ENCODE results near the gene SH3RF3. TPM values are rescaled to one million over a fixed set of nuclear protein-coding genes. Genes with fewer than 3 reads are reported as not detected.

SH3RF3 gene
- total RNA-seq, 1 donor from 2014 or later = 0.28 TPM

DNA sequence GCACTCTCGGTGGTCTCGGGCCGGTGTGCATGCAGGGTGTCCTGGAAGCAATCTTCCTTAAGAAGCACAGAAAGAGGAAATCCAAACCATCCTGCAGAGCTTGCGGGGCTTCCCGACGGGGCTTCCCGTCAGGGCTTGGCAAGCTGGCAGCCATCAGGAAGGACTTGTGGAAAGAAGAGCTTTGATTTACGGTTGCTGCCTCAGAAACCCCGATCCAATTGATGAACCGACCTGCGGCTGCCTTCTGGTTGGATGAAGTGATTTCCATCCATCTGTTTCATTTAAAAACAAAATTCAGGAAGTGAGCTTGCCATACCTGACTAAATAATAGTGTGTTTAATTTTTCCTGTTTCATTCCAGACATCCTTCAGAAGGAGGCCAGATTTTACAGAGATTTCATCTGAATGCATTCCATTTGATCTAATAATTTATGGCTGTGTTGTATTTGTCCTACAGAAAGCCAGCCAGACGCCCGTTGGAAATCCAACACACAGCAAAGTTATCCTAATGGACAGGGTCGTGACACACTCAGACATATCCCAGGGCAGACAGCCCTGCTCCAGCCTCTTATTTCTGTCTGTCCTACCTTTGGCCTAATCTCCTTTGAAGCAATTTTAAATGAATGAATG, 343.4 kb downstream of the SH3RF3 start:
- TF ChIP-seq EZH2phosphoT487 (IDR thresholded peaks at IDR 0.05) (no peak), EZH2 (IDR thresholded peaks at IDR 0.05) (no peak)
- TF ChIP-seq, protein P1, sequence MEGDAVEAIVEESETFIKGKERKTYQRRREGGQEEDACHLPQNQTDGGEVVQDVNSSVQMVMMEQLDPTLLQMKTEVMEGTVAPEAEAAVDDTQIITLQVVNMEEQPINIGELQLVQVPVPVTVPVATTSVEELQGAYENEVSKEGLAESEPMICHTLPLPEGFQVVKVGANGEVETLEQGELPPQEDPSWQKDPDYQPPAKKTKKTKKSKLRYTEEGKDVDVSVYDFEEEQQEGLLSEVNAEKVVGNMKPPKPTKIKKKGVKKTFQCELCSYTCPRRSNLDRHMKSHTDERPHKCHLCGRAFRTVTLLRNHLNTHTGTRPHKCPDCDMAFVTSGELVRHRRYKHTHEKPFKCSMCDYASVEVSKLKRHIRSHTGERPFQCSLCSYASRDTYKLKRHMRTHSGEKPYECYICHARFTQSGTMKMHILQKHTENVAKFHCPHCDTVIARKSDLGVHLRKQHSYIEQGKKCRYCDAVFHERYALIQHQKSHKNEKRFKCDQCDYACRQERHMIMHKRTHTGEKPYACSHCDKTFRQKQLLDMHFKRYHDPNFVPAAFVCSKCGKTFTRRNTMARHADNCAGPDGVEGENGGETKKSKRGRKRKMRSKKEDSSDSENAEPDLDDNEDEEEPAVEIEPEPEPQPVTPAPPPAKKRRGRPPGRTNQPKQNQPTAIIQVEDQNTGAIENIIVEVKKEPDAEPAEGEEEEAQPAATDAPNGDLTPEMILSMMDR (IDR thresholded peaks at IDR 0.05) = no peak
- peaks cover 35% of the 10 kb centered on the region for H3K4me1 Mint-ChIP-seq
- H3K27ac Mint-ChIP-seq = no peak overlapping the region
- H3K36me3 ChIP-seq = no peaks in the 10 kb centered on the region
- H3K9me3 ChIP-seq (ENCODE audit: low read depth) = no peaks in the 10 kb centered on the region
- peaks cover 7% of the 10 kb centered on the region for H3K27me3 Mint-ChIP-seq (ENCODE audit: insufficient read depth, low read depth)
- H3K36me3 Mint-ChIP-seq = peaks cover 1% of the 10 kb centered on the region
- H3K9ac ChIP-seq = no peak overlapping the region
- H3K4me1 ChIP-seq = peaks cover 9% of the 10 kb centered on the region
- H2AFZ ChIP-seq (replicated peaks) = no peak overlapping the region
- no peak for DNase-seq (ENCODE audit: low spot score)
- H3K9me3 Mint-ChIP-seq = no peaks in the 10 kb centered on the region
- H3K4me3 Mint-ChIP-seq = no peak overlapping the region
- no peak overlapping the region for H3K4me2 ChIP-seq
- H3K79me2 ChIP-seq (ENCODE audit: low read depth) = no peaks in the 10 kb centered on the region
- no peak overlapping the region for H3K4me3 ChIP-seq
- no peak overlapping the region for H3K27ac ChIP-seq
- no peaks in the 10 kb centered on the region for H3F3A ChIP-seq (ENCODE audit: low read depth)
- no peaks in the 10 kb centered on the region for H4K20me1 ChIP-seq (ENCODE audit: low read depth)
- H3K27me3 ChIP-seq = no peaks in the 10 kb centered on the region

DNA sequence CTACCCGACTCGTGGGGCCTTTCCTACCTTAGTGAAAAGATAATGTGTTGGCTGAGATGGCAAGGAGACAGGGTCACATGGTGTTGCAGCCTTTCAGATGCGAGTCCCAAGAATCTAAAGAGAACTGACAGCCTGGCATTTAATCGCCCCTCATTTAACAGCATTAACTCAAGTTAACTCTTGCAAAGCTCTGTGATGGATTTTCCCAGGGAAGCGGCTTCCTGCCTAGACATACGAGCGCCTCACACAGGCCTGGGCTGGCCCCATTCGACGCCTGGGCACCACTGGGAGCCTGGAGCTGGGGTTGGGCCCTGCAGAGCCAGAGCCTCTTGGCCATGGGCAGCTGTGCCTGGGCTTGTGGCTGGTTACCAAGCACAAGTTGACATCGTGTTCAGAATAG, 344.0 kb downstream of the SH3RF3 start:
- no peak overlapping the region for H3K27ac ChIP-seq
- H3K9me3 Mint-ChIP-seq = no peaks in the 10 kb centered on the region

DNA sequence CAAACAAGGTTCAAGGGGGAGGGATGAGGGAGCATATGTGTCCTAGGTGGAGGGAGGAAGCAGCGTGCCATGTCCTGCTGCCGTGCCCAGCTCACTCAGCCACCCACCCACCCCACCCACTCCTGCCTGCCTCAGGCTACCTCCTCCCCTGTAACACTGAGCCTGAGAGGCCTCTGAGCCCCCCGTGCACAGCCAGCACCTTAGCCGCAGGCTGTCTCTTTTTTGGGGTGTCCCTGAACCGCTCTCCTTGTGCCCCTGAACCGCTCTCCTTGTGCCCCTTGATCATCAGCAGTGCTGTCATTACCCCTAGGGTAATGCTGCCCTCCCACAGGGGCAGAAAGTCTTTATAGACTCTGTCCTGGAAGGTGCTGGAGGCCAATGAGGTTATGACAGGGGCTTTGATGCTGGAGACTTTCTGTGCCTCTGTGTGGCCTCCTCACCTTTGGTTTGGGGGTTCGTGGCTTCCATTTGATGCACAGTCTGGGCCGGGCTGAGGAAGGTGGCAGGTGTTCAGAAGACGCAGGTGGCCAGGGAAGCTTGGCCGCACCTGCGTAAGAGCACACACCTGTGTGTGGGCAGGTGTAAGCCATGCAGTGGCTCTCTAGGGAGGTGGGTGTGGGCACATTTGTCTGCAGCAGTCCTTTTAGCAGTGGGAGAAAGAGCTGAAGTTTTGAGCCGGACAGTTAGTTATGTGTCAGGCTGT, 344.8 kb downstream of the SH3RF3 start:
- no peaks in the 10 kb centered on the region for H3K36me3 ChIP-seq
- DNase-seq (ENCODE audit: low spot score) = no peak
- Mint-ChIP-seq H3K4me3 (peak overlapping the region; percentile 31), H3K27me3 (ENCODE audit: insufficient read depth, low read depth) (peaks cover 7% of the 10 kb centered on the region), H3K36me3 (no peaks in the 10 kb centered on the region), H3K4me1 (peaks cover 30% of the 10 kb centered on the region), H3K27ac (peak overlapping the region; percentile 87), H3K9me3 (no peaks in the 10 kb centered on the region)
- H3K79me2 ChIP-seq (ENCODE audit: low read depth) = no peaks in the 10 kb centered on the region
- no peak overlapping the region for H3K27ac ChIP-seq
- no peak overlapping the region for H3K4me3 ChIP-seq
- H3K9ac ChIP-seq = no peak overlapping the region
- no peak overlapping the region for H3K4me2 ChIP-seq
- no peaks in the 10 kb centered on the region for H3K9me3 ChIP-seq (ENCODE audit: low read depth)
- TF ChIP-seq EZH2 (IDR thresholded peaks at IDR 0.05) (no peak), EZH2phosphoT487 (IDR thresholded peaks at IDR 0.05) (no peak)
- no peaks in the 10 kb centered on the region for H3K27me3 ChIP-seq
- peaks cover 9% of the 10 kb centered on the region for H3K4me1 ChIP-seq
- H2AFZ ChIP-seq (replicated peaks) = no peak overlapping the region
- no peaks in the 10 kb centered on the region for H3F3A ChIP-seq (ENCODE audit: low read depth)
- no peaks in the 10 kb centered on the region for H4K20me1 ChIP-seq (ENCODE audit: low read depth)

More for the DNA sequence above, 344.0 kb downstream of the SH3RF3 start:
- no peak overlapping the region for H3K4me2 ChIP-seq
- H3K9me3 ChIP-seq (ENCODE audit: low read depth) = no peaks in the 10 kb centered on the region
- H2AFZ ChIP-seq (replicated peaks) = no peak overlapping the region
- Mint-ChIP-seq H3K4me3 (no peak overlapping the region), H3K27me3 (ENCODE audit: insufficient read depth, low read depth) (peaks cover 7% of the 10 kb centered on the region), H3K4me1 (peaks cover 34% of the 10 kb centered on the region), H3K27ac (peak overlapping the region; percentile 87), H3K36me3 (peaks cover 1% of the 10 kb centered on the region)
- no peak overlapping the region for H3K9ac ChIP-seq
- H3F3A ChIP-seq (ENCODE audit: low read depth) = no peaks in the 10 kb centered on the region
- peaks cover 9% of the 10 kb centered on the region for H3K4me1 ChIP-seq
- H3K36me3 ChIP-seq = no peaks in the 10 kb centered on the region
- peak; percentile 58 for DNase-seq (ENCODE audit: low spot score)
- H3K4me3 ChIP-seq = no peak overlapping the region
- no peaks in the 10 kb centered on the region for H3K27me3 ChIP-seq
- no peaks in the 10 kb centered on the region for H4K20me1 ChIP-seq (ENCODE audit: low read depth)
- no peaks in the 10 kb centered on the region for H3K79me2 ChIP-seq (ENCODE audit: low read depth)
- TF ChIP-seq EZH2phosphoT487 (IDR thresholded peaks at IDR 0.05) = no peak
- no peak for TF ChIP-seq EZH2 (IDR thresholded peaks at IDR 0.05)
- TF ChIP-seq, protein P1 (IDR thresholded peaks at IDR 0.05) = no peak

DNA sequence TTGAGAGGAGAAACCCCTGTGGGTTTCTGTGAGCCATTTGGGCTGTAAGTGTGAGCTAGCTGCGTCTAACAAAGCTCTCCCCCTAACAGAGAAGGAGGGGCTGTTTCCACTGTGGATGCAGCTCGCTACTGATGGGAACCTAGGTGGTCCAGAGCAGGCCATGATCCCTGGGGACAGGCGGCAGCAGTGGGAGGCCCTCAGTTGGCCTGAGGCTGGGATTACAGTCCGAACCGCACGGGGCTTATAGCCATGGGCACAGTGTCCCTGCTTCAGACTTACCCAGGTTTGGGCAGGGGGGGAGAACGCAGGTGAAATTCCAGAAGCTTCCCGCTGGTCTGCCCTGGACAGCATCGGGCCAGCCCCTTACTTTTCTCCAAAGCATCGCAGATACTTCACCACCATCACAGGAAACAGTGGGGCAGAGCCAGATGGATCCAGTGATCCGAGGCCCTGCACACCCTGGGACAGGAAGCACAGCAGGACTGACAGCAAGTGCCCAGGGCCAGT, 345.4 kb downstream of the SH3RF3 start:
- no peaks in the 10 kb centered on the region for H4K20me1 ChIP-seq (ENCODE audit: low read depth)
- no peak for DNase-seq (ENCODE audit: low spot score)
- Mint-ChIP-seq H3K27ac (no peak overlapping the region), H3K36me3 (no peaks in the 10 kb centered on the region), H3K4me3 (no peak overlapping the region), H3K4me1 (peaks cover 29% of the 10 kb centered on the region), H3K9me3 (no peaks in the 10 kb centered on the region), H3K27me3 (ENCODE audit: insufficient read depth, low read depth) (peaks cover 6% of the 10 kb centered on the region)
- H3K9me3 ChIP-seq (ENCODE audit: low read depth) = no peaks in the 10 kb centered on the region
- no peaks in the 10 kb centered on the region for H3K36me3 ChIP-seq
- H3K4me1 ChIP-seq = peaks cover 9% of the 10 kb centered on the region
- no peaks in the 10 kb centered on the region for H3K79me2 ChIP-seq (ENCODE audit: low read depth)
- no peak overlapping the region for H3K4me3 ChIP-seq
- no peaks in the 10 kb centered on the region for H3K27me3 ChIP-seq
- H3F3A ChIP-seq (ENCODE audit: low read depth) = no peaks in the 10 kb centered on the region
- TF ChIP-seq EZH2 (IDR thresholded peaks at IDR 0.05) = no peak
- TF ChIP-seq, protein P1 (IDR thresholded peaks at IDR 0.05) = no peak
- no peak for TF ChIP-seq EZH2phosphoT487 (IDR thresholded peaks at IDR 0.05)
- no peak overlapping the region for H2AFZ ChIP-seq (replicated peaks)
- H3K27ac ChIP-seq = no peak overlapping the region
- H3K4me2 ChIP-seq = no peak overlapping the region
- no peak overlapping the region for H3K9ac ChIP-seq
